Nephron progenitor cell (in vitro differentiated cells): Measurements from ENCODE around the gene MED16.
"Not testable (repeated sequence)": the region's sequence is repeated elsewhere in the genome, so short reads cannot be mapped to it uniquely, and the experiment has no call there.

Experiments used
- DNase-seq: peaks from one replicate; pipeline ENCODE4 v3.0.0; 2021
- H3K27ac Mint-ChIP-seq: 2 replicates; pipeline ENCODE4 v1.8.0; 2021; ENCODE audit warnings: mild to moderate bottlenecking, moderate library complexity, mixed read lengths
- H3K27me3 Mint-ChIP-seq: 2 replicates; pipeline ENCODE4 v1.8.0; 2021; ENCODE audit warnings: mild to moderate bottlenecking, low read depth, mixed read lengths; ENCODE audit not compliant: poor library complexity
- H3K36me3 Mint-ChIP-seq: 2 replicates; pipeline ENCODE4 v1.8.0; 2021; ENCODE audit warnings: low read depth, mixed read lengths
- H3K4me1 Mint-ChIP-seq: 2 replicates; pipeline ENCODE4 v1.8.0; 2021; ENCODE audit warnings: mixed read lengths
- H3K4me3 Mint-ChIP-seq: 2 replicates; pipeline ENCODE4 v1.8.0; 2021; ENCODE audit warnings: mild to moderate bottlenecking, moderate library complexity, mixed read lengths
- H3K9me3 Mint-ChIP-seq: 2 replicates; pipeline ENCODE4 v1.8.0; 2021; ENCODE audit warnings: mild to moderate bottlenecking, moderate library complexity, mixed read lengths
- TF ChIP-seq, protein P1 (sequence below): fragments of 200-600 bp; sonication (generic); IDR thresholded peaks from 2 replicates; pipeline ENCODE4 v1.5.0; 2021; ENCODE audit warnings: antibody characterized with exemption

The MED16 gene

DNA sequence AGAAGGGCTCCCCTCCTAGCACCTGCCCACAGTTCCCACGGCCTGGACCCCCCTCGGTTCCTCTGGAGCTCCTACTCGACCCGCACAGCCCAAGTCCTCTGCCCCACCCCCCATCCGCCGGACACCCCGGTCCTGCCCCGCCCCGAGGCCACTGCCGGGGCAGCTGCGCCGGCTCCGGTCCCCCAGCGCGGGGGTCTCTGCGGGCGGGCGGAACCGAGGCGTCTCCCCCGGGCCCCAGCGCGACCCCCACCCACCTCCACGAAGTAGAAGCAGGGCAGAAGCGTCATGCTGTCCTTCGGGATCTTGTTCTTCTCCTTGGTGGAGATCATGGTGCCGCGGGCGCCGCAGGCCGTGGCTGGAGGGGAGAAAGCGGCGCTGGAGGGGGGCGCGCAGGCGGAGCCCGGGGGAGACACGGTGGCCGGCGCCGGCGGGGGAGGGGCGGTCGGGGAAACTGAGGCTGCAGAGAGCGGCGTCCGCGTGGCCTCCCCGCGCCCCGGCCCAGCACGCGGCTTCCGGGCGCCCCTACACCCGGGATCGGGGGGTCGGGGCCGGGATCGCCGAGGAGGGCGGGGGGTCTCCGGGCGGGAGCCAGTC, 71.7 kb downstream of the MED16 start:
- Mint-ChIP-seq H3K27me3 (peaks cover 11% of the 10 kb centered on the region), H3K27ac (no peak overlapping the region), H3K4me3 (peak overlapping the region; percentile 80), H3K36me3 (peaks cover 16% of the 10 kb centered on the region), H3K9me3 (no peaks in the 10 kb centered on the region), H3K4me1 (peaks cover 27% of the 10 kb centered on the region)
- TF ChIP-seq, protein P1, sequence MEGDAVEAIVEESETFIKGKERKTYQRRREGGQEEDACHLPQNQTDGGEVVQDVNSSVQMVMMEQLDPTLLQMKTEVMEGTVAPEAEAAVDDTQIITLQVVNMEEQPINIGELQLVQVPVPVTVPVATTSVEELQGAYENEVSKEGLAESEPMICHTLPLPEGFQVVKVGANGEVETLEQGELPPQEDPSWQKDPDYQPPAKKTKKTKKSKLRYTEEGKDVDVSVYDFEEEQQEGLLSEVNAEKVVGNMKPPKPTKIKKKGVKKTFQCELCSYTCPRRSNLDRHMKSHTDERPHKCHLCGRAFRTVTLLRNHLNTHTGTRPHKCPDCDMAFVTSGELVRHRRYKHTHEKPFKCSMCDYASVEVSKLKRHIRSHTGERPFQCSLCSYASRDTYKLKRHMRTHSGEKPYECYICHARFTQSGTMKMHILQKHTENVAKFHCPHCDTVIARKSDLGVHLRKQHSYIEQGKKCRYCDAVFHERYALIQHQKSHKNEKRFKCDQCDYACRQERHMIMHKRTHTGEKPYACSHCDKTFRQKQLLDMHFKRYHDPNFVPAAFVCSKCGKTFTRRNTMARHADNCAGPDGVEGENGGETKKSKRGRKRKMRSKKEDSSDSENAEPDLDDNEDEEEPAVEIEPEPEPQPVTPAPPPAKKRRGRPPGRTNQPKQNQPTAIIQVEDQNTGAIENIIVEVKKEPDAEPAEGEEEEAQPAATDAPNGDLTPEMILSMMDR: no peak
- DNase-seq: peak; percentile 67

DNA sequence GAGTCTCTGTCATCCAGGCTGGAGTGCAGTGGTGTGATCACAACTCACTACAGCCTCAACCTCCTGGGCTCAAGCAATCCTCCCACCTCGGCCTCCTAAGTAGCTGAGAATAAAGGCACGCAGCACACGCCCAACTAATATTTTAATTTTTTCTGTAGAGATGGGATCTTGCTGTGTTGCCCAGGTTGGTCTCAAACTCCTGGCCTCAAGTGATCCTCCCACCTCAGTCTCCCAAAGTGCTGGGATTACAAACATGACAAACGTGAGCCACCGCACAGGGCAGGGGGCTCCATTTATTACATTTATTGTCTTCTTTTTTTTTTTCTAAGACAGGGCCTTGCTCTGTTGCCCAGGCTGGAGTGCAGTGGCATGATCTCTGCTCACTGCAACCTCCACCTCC, 72.8 kb downstream of the MED16 start:
- H3K9me3 Mint-ChIP-seq, DNase-seq, H3K27ac Mint-ChIP-seq: not testable (repeated sequence)
- H3K4me3 Mint-ChIP-seq: peak overlapping the region; percentile 80
- H3K4me1 Mint-ChIP-seq: peaks cover 28% of the 10 kb centered on the region
- peaks cover 24% of the 10 kb centered on the region for H3K36me3 Mint-ChIP-seq
- peaks cover 11% of the 10 kb centered on the region for H3K27me3 Mint-ChIP-seq
